Activated T-helper 2 cell treated with anti-CD3 and anti-CD28 coated beads, Interferon-gamma antibody, Interleukin-2, Interleukin-4, amounts not matched to agents 10 μg/mL and 5 μg/mL and 100 μg/mL, durations not matched to agents 14 hours and 24 hours and 36 hours (primary cell): Measurements from ENCODE around the gene NR4A3. TPM values are rescaled to one million over a fixed set of nuclear protein-coding genes. Genes with fewer than 3 reads are reported as not detected.

Source experiments
- DNase-seq: peaks from one replicate; pipeline ENCODE4 v3.0.0; 2021; ENCODE audit warnings: low spot score
- H3K27ac Mint-ChIP-seq: one replicate; pipeline ENCODE4 v1.8.0; 2021; ENCODE audit warnings: mixed read lengths
- H3K27me3 Mint-ChIP-seq: one replicate; pipeline ENCODE4 v1.8.0; 2021; ENCODE audit warnings: low read depth, mixed read lengths
- H3K36me3 Mint-ChIP-seq: one replicate; pipeline ENCODE4 v1.8.0; 2021; ENCODE audit warnings: low read depth, mixed read lengths
- H3K4me1 Mint-ChIP-seq: one replicate; pipeline ENCODE4 v1.8.0; 2021; ENCODE audit warnings: low read depth, mixed read lengths
- H3K4me3 Mint-ChIP-seq: one replicate; pipeline ENCODE4 v1.8.0; 2021; ENCODE audit warnings: low read depth, mild to moderate bottlenecking, moderate library complexity, mixed read lengths
- H3K9me3 Mint-ChIP-seq: one replicate; pipeline ENCODE4 v1.8.0; 2021; ENCODE audit warnings: mixed read lengths
- intact Hi-C: fragments of 100-400 bp; cut with micrococcal nuclease; formaldehyde crosslinking; loops from one replicate; pipeline ENCODE4 v1.15.1; 2023
- total RNA-seq: library from RNA; stranded (reverse); gene quantifications from 2 replicates; pipeline ENCODE4 v1.2.3, GENCODE V29; 2022

Gene NR4A3
- total RNA-seq, 1 donor from 2014 or later = 169 TPM

- peak overlapping the region; percentile 83 for H3K27ac Mint-ChIP-seq
- peaks cover 26% of the 10 kb centered on the region for H3K36me3 Mint-ChIP-seq
- DNase-seq = peak; percentile 93
- H3K27me3 Mint-ChIP-seq = peaks cover 6% of the 10 kb centered on the region
- H3K4me1 Mint-ChIP-seq = peaks cover 51% of the 10 kb centered on the region
- no peaks in the 10 kb centered on the region for H3K9me3 Mint-ChIP-seq
- peak overlapping the region; percentile 100 for H3K4me3 Mint-ChIP-seq
- intact Hi-C loops = loop anchor here (1.0 to 10.0 kb wide), 8 partner anchors 8 to 653 kb away; partner anchors contain the start of gene TMEFF1
Observed at GRCh38 chr9:99819123-99819855, 2.4 kb upstream of the NR4A3 start.

GRCh38 chr9:99819856-99820684, 1.6 kb upstream of the NR4A3 start:
- peak; percentile 87 for DNase-seq
- H3K27me3 Mint-ChIP-seq = peaks cover 3% of the 10 kb centered on the region
- peak overlapping the region; percentile 98 for H3K27ac Mint-ChIP-seq
- peaks cover 44% of the 10 kb centered on the region for H3K4me1 Mint-ChIP-seq
- H3K4me3 Mint-ChIP-seq = peak overlapping the region; percentile 100
- peaks cover 31% of the 10 kb centered on the region for H3K36me3 Mint-ChIP-seq
- intact Hi-C loops = loop anchor here (1.0 to 10.0 kb wide), 21 partner anchors 9 to 763 kb away; partner anchors contain the start of genes ERP44, INVS, SEC61B and STX17
- H3K9me3 Mint-ChIP-seq = no peaks in the 10 kb centered on the region

- intact Hi-C loops = loop anchor here (2.0 to 10.0 kb wide), 13 partner anchors 51 to 764 kb away; partner anchors contain the start of genes ERP44, INVS, SEC61B and STX17
Observed at GRCh38 chr9:99820685-99821395, 845 bp upstream of the NR4A3 start.

GRCh38 chr9:99822109-99822805, 572 bp downstream of the NR4A3 start:
- peak overlapping the region; percentile 100 for H3K4me3 Mint-ChIP-seq
- peak; percentile 43 for DNase-seq
- H3K36me3 Mint-ChIP-seq = peaks cover 53% of the 10 kb centered on the region
- intact Hi-C loops = loop anchor here (5.0 to 10.0 kb wide), 10 partner anchors 50 to 765 kb away; partner anchors contain the start of genes ERP44, INVS and TGFBR1
- H3K4me1 Mint-ChIP-seq = peaks cover 40% of the 10 kb centered on the region
- peak overlapping the region; percentile 87 for H3K27ac Mint-ChIP-seq
- no peaks in the 10 kb centered on the region for H3K9me3 Mint-ChIP-seq
- no peaks in the 10 kb centered on the region for H3K27me3 Mint-ChIP-seq

More at GRCh38 chr9:99820685-99821395, 845 bp upstream of the NR4A3 start:
- H3K36me3 Mint-ChIP-seq = peaks cover 39% of the 10 kb centered on the region
- peaks cover 3% of the 10 kb centered on the region for H3K27me3 Mint-ChIP-seq
- peaks cover 40% of the 10 kb centered on the region for H3K4me1 Mint-ChIP-seq
- H3K27ac Mint-ChIP-seq = peak overlapping the region; percentile 98
- H3K9me3 Mint-ChIP-seq = no peaks in the 10 kb centered on the region
- peak; percentile 48 for DNase-seq
- H3K4me3 Mint-ChIP-seq = peak overlapping the region; percentile 100

GRCh38 chr9:99822806-99823591, 1.3 kb downstream of the NR4A3 start:
- peak overlapping the region; percentile 100 for H3K4me3 Mint-ChIP-seq
- H3K9me3 Mint-ChIP-seq = no peaks in the 10 kb centered on the region
- H3K27ac Mint-ChIP-seq = peak overlapping the region; percentile 87
- H3K4me1 Mint-ChIP-seq = peaks cover 43% of the 10 kb centered on the region
- H3K36me3 Mint-ChIP-seq = peaks cover 60% of the 10 kb centered on the region
- peaks cover 2% of the 10 kb centered on the region for H3K27me3 Mint-ChIP-seq
- no peak for DNase-seq
- intact Hi-C loops = loop anchor here (5.0 to 10.0 kb wide), 10 partner anchors 49 to 766 kb away; partner anchors contain the start of genes ERP44, INVS and TGFBR1

GRCh38 chr9:99823681-99824377, 2.1 kb downstream of the NR4A3 start:
- H3K4me1 Mint-ChIP-seq = peaks cover 36% of the 10 kb centered on the region
- peaks cover 3% of the 10 kb centered on the region for H3K27me3 Mint-ChIP-seq
- intact Hi-C loops = loop anchor here (5.0 to 10.0 kb wide), 10 partner anchors 48 to 767 kb away; partner anchors contain the start of genes ERP44, INVS and TGFBR1
- H3K4me3 Mint-ChIP-seq = peak overlapping the region; percentile 100
- H3K9me3 Mint-ChIP-seq = no peaks in the 10 kb centered on the region
- H3K36me3 Mint-ChIP-seq = peaks cover 64% of the 10 kb centered on the region
- peak; percentile 37 for DNase-seq
- H3K27ac Mint-ChIP-seq = peak overlapping the region; percentile 87

- Mint-ChIP-seq H3K27ac (peak overlapping the region; percentile 87), H3K36me3 (peaks cover 71% of the 10 kb centered on the region), H3K4me1 (peaks cover 40% of the 10 kb centered on the region), H3K27me3 (peaks cover 6% of the 10 kb centered on the region), H3K4me3 (peak overlapping the region; percentile 100), H3K9me3 (no peaks in the 10 kb centered on the region)
- DNase-seq = peak; percentile 65
- intact Hi-C loops = loop anchor here (5.0 to 10.0 kb wide), 10 partner anchors 48 to 767 kb away; partner anchors contain the start of genes ERP44, INVS and TGFBR1
Observed at GRCh38 chr9:99824378-99825171, 2.9 kb downstream of the NR4A3 start.

- H3K27ac Mint-ChIP-seq = peak overlapping the region; percentile 87
- H3K36me3 Mint-ChIP-seq = peaks cover 80% of the 10 kb centered on the region
- peaks cover 6% of the 10 kb centered on the region for H3K27me3 Mint-ChIP-seq
- no peaks in the 10 kb centered on the region for H3K9me3 Mint-ChIP-seq
- peaks cover 45% of the 10 kb centered on the region for H3K4me1 Mint-ChIP-seq
- peak overlapping the region; percentile 100 for H3K4me3 Mint-ChIP-seq
- intact Hi-C loops = loop anchor here (2.0 to 10.0 kb wide), 2 partner anchors 25 to 389 kb away; no protein-coding TSS in a partner anchor
- DNase-seq = no peak
Observed at GRCh38 chr9:99825172-99826046, 3.7 kb downstream of the NR4A3 start.

- intact Hi-C loops = loop anchor here (2.0 to 10.0 kb wide), 2 partner anchors 24 to 388 kb away; no protein-coding TSS in a partner anchor
- H3K27ac Mint-ChIP-seq = peak overlapping the region; percentile 55
- no peak for DNase-seq
- peaks cover 91% of the 10 kb centered on the region for H3K36me3 Mint-ChIP-seq
- peak overlapping the region; percentile 100 for H3K4me3 Mint-ChIP-seq
- H3K9me3 Mint-ChIP-seq = no peaks in the 10 kb centered on the region
- H3K4me1 Mint-ChIP-seq = peaks cover 45% of the 10 kb centered on the region
- peaks cover 6% of the 10 kb centered on the region for H3K27me3 Mint-ChIP-seq
Observed at GRCh38 chr9:99826579-99826978, 4.9 kb downstream of the NR4A3 start.
